NOMO-1 treated with DMSO at 0.1 percent for 48 hours (cell line): ENCODE measurements around the gene TBC1D22A.

Experiments
- DNase-seq: peaks from one replicate; lab custom pipeline; 2025; ENCODE audit not compliant: unreplicated experiment; lab: John Stamatoyannopoulos, UW

Gene TBC1D22A

DNA sequence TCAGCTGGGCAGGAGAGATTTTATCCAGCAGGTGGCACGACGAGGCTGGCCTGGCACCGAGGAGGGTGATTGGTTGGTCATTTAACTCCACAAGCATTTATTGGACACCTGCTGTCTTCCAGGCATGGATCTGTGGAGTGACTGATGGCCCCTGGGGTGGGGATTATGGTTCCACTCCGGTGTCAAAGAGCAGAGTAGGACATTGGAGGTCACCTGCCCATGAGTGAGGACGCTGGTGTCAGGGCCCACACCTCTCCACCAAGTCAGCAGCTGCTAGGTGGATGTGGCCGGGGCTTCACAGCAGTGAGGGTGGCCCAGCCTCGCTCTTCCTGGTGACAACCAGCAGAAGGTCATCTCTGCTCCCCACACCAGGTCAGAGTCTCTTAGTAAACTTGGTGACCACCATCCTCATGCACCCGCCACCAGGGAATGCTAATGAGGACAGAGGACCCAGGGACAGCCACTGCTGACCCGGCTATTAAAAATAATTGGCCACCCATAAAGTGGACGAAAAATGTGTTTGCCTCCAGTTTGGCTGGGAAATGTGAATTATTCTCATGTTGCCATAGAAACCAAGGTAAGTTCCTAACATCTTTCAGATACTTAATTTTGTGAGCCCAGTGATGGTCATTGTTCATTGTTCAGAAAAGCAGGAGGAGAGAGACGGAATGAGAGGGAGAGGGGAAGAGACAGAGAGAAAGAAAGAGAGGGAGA lies 428.7 kb downstream of the TBC1D22A start:
- no peak for DNase-seq

DNA sequence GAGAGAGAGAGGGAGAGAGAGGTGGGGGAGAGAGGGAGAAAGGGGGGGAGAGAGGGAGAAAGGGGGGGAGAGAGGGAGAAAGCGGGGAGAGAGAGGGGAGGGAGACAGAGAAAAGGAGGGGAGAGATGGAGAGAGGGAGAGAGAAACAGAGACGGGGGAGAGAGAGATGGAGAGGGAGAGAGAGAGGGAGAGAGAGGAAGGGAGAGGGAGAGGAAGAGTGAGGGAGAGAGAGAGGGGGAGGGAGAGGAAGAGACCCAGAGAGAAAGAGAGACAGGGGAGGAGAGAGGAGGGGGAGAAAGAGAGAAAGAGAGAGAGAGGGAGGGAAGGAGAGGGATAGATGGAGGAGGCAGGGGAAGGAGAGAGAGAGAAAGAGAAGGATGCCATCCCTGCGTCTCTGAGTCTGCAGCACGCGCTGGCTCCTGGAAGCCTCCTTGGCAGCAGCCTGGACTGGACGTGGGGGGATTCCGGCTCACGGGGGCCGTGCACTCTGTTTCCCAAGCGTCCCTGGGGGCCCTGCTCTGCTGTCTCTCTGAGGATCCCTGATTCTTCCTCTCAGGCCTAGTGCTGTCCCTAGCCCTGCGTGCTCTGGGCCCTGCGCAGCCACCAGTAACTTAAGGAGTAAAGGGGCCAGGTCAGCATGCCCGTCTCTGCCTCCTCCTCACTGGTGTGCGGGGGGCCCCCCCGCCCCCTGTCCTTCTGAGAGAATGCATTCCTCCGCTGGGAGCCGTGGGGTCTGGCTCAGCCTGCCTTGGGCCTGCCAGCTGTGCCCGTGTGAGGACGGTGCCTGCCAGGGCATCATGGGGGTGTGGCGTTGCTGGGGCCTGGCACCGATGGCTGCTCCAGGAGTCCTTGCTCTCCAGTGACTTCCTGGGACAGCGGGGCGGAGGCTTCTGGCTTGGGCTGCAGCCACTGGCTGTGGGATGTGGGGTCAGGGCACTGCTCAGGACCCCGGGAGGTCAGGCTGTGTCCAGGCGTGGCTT lies 429.5 kb downstream of the TBC1D22A start:
- no peak for DNase-seq

DNA sequence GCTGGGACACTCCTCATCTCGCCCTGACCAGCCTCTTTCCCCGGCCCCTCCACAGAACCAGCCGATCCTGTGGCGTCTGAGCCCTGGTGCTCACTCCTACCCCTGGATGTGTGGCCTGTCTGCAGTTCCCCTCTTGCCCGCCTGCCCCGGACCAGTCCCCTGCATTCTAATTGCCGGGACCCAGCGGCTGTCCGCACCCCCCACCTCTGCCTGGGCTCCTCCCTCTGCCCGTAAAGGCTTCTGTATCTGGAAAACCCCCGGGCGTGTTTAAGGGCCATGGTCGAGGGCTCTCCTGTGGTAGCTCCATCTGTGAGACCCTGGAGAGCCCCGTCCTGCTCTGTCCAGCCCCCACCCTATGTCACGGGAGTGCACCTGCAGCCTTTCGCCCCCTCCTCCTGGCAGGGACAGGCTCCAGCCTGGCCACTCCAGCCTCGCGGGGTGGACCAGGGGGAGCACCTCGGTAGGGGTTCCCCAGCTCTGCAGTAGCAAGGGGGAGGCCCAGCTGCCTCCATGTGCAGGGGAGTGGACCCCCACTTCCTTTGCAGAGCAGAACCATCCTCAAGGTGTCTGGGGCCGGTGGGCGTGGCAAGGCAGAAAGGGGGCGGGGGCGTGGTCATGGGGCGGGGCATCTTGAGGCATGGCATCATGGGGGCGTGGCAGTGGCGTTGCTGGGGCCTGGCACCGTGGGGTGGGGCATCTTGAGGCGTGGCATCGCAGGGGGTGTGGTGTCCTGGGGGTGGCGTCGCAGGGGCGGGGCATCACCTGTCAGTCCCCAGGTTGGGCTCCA lies 430.4 kb downstream of the TBC1D22A start:
- DNase-seq: no peak

DNA sequence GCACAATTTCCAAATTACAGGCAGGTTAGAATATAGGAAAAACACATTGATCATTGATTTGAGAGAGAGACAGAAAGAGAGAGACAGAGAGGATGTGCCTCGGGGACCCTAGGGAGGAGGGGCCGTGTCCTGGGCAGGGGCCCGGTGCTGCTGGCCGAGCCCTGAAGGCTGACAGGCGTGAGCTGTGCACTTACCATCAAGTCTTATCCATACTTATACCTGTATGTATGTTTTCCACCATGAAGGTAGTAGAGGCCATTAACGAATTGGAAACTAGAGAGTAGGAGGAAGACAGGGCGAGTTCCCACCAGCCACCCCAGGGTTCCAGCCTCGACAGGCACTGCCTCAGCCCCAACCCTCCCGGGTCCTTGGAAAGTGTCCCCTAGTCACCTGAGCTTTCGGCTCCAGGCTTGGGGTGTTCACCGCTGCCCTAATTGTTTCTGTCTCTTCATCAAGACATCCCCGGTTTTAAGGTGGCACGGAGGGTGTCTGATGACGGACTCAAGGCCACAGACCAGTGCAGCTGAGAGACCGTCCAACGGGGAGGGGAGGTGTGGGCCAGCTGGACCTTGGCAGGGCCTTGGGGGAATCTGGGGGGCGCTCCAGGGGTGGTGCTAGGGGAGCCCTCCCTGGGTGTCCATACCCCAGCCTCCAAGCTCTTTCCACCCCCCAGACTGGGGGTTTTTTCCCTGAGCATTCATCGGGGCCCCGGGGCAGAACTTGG lies 431.3 kb downstream of the TBC1D22A start:
- no peak for DNase-seq

DNA sequence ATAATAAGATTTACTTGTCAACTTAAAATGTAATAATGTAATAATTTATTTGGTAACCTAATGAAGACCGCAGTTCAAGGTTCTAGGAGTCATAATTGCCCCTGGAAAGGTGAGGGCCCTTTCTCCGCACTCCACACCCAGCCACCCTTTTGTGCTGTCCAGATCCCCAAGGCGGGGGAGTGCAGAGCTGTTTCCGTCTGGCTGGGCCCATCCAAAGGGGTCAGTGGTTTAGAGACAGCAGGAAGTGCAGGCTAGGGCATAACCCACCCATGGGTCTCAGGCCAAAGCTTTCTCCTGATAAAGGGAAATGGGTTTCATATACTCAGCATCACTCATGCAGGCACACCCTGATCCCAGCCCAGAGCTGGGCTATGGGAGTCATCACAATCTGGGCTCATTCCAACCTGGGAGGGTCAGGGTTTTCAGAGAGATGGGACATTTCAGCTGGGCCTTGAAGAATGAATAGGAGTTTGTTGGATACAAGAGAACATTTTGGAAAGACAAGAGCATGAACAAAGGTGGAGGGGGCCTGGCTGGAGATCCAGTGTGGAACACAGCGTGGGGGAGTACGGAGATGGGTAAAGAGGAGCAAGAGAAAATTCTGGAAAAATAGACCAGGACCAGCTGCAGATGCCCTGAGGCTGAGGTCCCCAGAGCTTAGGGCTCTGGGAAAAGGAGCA lies 432.2 kb downstream of the TBC1D22A start:
- DNase-seq: no peak

DNA sequence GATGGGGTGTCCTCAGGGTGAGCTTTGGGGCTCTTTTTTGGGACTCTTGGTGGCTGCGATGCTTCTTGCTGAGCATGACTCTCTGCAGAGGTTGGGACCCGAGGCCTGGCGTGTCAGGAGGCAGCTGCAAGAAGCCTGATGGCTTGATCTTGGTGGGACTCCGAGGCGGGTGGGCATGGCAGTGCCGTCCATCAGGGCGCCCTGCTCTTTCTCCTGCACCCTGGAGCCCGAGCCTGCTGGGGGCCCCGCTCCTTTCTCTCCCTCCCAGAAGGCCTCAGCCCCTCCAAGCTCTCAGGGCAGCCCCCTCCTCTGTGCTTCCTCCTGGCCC lies 432.7 kb downstream of the TBC1D22A start:
- no peak for DNase-seq

DNA sequence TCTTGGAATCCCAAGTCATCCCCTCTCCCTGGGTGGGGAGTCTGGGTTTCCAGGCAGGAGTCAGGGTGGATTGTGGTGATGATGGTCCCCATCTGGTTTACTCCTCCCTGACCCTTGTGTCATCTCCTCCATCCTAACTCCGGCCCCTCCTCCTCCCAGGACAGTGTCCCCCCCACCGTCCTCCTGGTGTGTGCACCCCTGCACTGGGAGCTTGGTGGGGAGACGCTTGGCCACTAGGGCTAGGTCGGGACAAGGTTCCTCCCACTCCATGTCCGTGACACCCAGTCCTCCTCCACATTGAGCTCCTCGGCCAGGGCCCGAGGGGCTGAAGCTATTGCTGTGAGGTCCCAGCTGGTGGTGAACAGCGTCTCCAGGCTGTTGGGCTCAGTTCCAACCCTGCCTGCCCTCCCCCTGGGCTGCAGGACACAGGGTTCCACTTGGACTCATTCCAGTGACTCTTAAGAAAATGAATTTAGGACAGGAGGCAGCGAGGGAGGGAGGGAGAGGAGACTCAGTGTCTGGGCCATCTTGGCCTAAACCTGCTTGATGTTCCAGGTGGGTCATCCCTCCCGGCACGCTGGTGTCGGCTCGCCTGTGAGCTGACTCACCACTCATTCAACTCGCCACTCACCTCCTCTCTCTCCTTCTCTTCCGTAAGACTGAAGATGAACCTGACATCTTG lies 433.2 kb downstream of the TBC1D22A start:
- no peak for DNase-seq

DNA sequence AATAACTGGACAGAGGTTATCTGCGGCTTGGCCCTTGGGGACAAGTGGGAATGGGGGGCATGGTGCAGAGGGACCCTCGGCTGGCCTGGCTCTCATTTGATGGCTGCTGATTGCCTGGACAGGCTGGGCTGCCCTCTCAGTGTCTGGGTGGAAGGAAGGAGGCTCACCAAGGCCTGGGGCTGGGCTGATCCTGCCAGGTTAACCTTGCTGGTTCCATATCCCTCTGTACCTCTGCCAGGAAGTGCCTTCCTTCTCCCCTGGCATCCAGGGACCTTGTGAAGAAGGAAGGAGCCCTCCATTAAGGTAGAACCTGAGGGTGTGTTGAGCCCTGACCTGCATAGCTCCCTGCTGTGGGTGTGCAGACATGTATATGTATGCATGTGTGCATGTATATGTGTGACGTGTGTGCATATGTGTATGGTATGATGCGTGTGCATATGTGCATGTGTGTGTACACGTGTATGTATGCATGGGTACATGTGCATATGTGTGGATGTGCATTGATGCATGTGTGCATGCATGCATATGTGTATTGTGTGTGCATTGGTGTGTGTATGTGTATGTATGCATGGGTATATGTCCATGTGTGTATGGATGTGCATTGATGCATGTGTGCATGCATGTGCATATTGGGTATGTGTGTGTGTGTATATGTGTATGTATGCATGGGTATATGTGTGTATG lies 433.9 kb downstream of the TBC1D22A start:
- no peak for DNase-seq

DNA sequence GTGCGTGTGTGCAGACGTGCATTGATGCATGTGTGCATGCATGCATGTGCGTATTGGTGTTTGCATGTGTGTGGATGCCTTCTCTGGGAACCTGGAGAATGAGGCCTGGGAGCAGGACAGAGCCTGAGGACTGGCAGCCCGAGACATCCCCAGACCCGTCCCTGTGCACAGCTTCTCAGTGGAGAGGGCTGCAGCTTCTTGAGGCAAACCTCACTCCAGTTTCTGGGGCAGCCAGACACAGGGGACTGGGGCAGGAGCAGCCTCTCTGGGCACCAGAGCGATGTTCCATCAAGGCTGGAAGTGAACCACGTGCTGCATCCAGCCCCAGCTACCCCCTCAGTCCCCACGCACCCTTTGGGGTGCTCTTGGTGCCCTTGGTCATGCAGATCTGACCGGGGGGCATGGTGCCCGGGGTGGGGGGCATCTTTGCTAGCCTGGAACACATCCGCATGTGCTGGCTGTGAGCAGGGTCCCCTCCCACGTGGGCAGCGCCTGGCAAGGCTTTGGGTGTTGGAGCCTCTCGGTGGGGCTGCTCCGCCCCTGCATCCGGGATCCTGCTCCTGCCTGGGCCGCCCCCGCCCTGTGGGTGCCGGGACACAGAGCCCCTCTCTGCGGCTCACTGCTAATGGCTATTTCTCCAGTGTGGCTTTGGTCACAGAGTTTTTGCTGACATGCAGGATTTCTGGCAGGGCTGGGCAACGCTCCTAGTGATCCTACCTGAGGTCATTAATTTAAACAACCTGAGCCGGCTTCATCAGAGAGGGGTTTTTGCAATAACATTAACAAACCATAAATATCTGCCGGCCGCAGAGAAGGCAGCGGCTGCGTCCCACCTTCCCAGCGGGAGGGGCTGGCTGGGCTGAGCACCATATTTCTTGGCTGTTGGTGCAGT lies 434.7 kb downstream of the TBC1D22A start:
- DNase-seq: no peak

DNA sequence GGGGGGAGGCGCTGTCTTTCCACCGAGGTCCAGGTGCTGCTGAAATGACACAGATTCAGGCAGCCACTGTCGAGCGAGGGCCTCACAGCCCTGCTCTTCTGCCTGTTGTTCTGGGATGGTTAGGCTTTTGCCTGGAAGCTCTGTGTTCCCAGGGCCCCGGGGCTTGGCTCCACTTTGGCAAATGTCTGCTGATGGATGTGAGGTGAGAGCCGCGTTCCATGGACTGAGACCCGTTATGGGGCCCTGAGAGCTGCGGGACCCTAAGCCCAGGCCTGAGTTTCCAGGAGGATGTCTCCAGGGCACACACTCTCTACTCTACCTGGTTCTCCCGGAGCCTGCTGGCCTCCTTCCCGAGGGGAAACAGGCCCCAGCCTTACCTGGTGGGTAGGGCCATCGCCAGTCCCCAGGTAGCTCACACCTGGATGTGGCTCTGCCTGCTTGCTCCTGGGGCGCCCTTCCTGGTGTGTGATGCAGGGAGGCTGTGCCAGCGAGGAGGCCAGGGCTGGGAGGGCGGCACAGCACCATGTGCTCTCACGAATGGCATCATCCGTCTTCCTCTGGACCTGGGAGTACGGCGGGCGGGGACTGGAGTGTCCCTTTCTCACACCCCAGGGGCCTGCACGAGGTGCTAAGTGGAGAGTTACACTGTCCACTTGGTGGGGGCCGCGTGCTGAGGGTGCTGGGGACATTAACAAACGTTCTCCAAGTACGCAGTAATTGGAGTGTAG lies 435.5 kb downstream of the TBC1D22A start:
- DNase-seq: no peak

DNA sequence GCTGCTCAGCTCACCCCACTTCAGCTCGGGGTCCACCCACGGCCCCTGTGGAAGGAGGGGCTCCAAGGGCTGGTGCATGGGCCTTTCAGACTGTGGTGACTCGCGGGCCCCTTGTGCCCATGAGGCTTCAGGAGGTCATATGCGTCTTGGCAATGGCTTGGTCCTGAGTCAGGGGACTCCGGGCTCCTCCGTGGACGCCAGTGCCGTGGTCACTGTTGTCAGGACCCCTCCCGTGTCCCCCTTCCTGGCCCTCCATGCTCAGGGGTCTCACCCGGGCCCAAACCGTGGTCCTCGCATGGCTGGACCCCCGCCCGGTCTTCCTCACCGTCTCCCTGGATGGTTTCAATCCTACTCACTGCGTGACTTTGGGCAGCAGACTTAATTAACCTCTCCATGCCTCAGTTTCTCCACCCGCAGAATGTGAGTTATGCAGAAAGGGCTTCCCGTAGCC lies 436.4 kb downstream of the TBC1D22A start:
- no peak for DNase-seq

DNA sequence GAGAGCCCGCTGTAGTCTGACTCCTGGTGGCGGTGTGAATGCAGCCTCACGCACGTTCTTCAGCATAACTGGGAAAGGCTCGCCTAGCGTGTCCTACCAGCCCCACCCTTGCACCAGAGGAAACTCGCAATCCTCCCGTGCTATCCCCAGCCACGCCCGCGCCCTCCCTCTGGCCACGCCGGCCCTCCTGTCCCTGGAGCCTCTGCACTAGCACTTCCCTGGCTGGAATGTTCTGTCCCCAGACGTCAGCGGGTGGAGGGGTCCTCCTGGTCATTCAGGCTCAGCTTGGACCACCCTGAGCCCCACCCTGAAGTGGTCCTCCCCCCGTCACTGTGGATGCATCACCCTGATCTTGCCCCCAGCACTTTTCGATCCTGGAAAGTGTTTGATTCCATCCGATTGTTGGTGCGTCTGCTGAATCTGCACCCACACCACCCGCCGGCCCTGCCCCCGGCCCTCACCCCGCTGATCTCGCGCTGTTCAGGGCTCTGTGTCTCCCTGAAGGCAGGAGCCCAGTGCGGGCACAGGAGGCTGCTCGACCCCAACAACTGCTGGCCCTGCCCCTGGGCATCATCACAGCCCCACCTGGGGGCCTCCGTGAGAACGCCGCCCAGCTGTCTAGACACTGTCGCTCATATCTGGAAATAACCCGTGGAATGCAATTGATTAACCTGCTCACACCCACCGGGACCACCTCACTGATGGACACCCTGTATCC lies 437.0 kb downstream of the TBC1D22A start:
- no peak for DNase-seq

DNA sequence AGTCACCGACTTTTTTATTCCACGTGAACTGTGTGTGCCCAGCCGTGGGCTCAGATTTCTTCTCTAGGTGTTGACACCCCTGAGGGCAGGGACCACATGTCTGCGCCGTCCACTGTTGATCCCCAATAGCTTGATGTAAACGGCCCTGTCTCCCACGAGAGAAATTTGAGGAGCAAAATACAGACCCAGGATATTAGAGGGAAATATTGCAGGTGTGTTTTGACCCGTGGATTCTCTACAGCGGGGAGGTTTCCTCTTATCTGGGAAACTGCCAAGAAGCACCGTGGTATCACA lies 437.5 kb downstream of the TBC1D22A start:
- no peak for DNase-seq

DNA sequence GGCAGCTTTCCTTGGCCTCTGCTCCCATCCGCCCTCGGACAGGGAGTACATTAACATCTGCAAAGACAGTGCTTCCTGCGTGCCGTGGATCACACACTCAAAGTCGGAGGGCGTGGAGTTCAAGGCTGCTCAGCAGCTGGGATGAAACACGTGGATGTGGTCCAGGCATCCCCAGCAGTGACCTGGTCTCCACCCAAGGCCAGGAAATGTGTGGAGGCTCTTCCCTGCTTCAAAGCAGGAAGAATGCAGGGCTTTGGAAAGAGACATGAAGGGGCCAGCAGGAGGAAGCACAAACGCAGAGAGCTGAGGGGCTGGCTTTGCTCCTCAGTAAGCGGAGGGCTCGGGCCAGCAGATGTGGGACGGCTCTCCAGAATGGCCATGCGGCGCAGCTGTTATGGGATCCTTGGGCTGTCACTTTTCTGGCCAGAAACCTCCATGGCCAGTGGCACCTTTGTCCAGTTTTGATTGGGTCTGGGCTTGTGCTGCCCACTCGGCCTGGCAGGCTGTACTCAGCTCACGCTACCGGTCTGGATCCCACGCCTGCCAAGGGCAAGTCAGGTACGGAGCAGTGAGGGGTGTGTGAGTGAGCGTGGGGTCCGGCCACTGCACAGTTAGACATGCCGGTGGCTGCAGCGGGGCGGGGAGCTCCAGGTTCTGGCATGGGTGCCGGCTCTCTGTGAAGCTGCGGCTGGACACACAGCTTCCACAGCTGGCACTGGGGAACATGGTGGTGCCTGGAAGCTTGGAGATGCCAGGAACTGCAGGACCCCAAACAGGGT lies 438.0 kb downstream of the TBC1D22A start:
- DNase-seq: no peak

DNA sequence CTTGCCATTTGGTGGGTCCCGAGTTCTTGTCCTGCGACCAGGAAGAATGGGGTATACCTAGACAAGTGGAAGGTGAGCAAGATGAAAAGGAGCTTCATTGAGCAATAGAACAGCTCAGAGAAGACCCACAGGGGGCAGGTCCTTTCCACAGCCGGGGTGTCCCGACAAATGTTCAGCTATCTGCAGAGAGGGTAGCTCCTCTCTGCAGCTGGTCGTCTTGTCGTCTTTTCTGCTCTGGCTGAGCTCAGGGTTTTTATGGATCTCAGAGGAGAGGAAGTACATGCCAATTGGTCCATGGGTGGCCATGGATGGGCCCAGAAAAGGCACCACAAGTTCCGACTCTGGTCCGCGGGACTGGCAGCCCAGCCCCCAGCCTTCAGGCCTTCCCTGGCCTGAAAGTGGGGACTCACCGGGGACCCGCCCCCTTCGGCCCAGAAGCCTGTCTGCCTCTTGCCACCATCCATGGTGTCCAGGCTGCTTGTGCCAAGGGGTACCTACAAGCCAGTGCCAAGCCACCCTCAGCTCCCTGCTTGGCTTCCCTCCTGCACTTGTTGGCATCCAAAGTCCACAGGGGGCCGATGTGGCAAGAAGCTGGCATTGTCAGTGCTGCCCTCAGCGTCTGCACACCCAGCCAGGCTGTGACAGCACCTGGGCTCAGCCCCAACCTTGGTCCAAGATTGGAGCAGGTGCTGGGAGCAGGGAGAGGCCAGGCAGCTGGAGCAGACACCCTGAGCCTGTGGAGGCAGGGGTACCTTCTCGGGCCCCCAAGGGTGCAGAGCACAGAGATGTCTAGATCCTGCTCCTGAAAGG lies 438.9 kb downstream of the TBC1D22A start:
- DNase-seq: no peak
